HuH-7.5 (cell line): ENCODE measurements around the gene OPCML.

Experiments
- DNase-seq: peaks from one replicate; pipeline ENCODE4 v3.0.0; 2011; ENCODE audit warnings: low spot score

The OPCML gene

GRCh38 chr11:133228471-133229329, 303.6 kb downstream of the OPCML start:
- DNase-seq, result no peak

- no peak for DNase-seq
These were observed 304.6 kb downstream of the OPCML start for GRCh38 chr11:133227632-133228111.

- DNase-seq, result no peak
These were observed 308.0 kb downstream of the OPCML start for GRCh38 chr11:133224271-133224670.

GRCh38 chr11:133222425-133223330, 309.6 kb downstream of the OPCML start:
- no peak for DNase-seq

- no peak for DNase-seq
These were observed 312.8 kb downstream of the OPCML start for GRCh38 chr11:133219543-133219942.

- DNase-seq, result no peak
These were observed 315.5 kb downstream of the OPCML start for GRCh38 chr11:133216813-133217212.

GRCh38 chr11:133215596-133216230, 316.6 kb downstream of the OPCML start:
- DNase-seq, result no peak

GRCh38 chr11:133214646-133215045, 317.7 kb downstream of the OPCML start:
- no peak for DNase-seq

GRCh38 chr11:133212201-133212600, 320.1 kb downstream of the OPCML start:
- DNase-seq, result no peak

- DNase-seq, result no peak
These were observed 324.3 kb downstream of the OPCML start for GRCh38 chr11:133207995-133208394.

GRCh38 chr11:133206313-133207005, 325.8 kb downstream of the OPCML start:
- no peak for DNase-seq

- no peak for DNase-seq
These were observed 328.1 kb downstream of the OPCML start for GRCh38 chr11:133204158-133204557.

- no peak for DNase-seq
These were observed 329.5 kb downstream of the OPCML start for GRCh38 chr11:133202816-133203215.

GRCh38 chr11:133198438-133198837, 333.9 kb downstream of the OPCML start:
- DNase-seq, result no peak

- no peak for DNase-seq
These were observed 334.9 kb downstream of the OPCML start for GRCh38 chr11:133197425-133197824.

- DNase-seq, result no peak
These were observed 340.4 kb downstream of the OPCML start for GRCh38 chr11:133191931-133192330.

GRCh38 chr11:133181667-133182066, 350.6 kb downstream of the OPCML start:
- no peak for DNase-seq

GRCh38 chr11:133181066-133181465, 351.2 kb downstream of the OPCML start:
- DNase-seq, result no peak

GRCh38 chr11:133180201-133180600, 352.1 kb downstream of the OPCML start:
- DNase-seq, result no peak

- no peak for DNase-seq
These were observed 355.6 kb downstream of the OPCML start for GRCh38 chr11:133176748-133177147.

- no peak for DNase-seq
These were observed 357.2 kb downstream of the OPCML start for GRCh38 chr11:133175103-133175502.
